ENCODE results near the gene FAM9B.

FAM9B gene

DNA sequence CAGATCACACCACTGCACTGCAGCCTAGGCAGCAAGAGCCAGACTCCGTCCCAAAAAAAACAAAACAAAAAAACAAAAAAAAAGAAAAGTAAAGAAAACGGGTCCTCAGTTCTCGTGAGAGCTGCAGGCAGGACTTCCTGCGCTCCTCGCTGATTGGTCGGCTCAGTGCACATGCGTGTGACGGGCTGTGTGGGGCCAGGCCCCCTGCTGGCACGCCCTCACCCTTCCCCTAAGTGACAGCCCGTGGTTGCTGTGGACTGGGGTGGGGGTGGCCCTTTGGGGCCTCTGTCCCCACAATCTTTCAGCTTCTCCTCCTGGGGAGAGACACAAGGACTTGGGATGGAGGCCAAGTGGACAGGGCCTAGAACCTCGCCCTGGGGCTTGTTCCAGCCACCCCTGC is at the start of gene FAM9B:
TSS of gene FAM9B (minus strand) at position 139 of the 400 bp plus-strand sequence. CDS start 1,141 bp downstream, outside the sequence.
- ATAC-seq, result no peak
- H3K27ac Mint-ChIP-seq, result no peak within 1 kb of the TSS
- no peaks in the 10 kb centered on the region for H3K27me3 Mint-ChIP-seq
- DNase-seq, result no peak
- no peak within 1 kb of the TSS for H3K4me3 Mint-ChIP-seq
- no peaks in the 10 kb centered on the region for H3K9me3 Mint-ChIP-seq
- peaks cover 8% of the 10 kb centered on the region for H3K4me1 Mint-ChIP-seq
- no peaks in the 10 kb centered on the region for H3K36me3 Mint-ChIP-seq (ENCODE audit: low read depth)

DNA sequence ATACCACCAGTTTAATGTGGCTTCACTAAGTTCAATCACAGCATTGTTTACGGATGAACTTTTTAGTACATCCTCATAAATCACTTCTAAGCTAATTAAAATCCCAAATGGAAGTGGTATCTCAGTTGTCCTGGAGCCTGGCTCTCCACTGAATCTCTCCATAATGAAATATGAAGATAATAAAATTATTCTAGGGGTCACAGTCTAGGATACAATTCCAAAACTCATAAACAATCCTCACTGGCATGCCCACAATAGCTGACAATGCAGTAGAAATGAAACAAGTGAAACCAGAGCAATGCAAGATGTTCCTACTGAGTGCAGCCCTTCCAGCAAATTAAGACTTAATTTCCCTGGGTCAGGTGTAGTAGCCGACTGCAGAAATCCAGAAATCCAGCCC is 47.3 kb upstream of the FAM9B start:
- Mint-ChIP-seq H3K4me1 (no peaks in the 10 kb centered on the region), H3K4me3 (no peak overlapping the region), H3K27me3 (peaks cover 2% of the 10 kb centered on the region), H3K9me3 (peaks cover 8% of the 10 kb centered on the region), H3K36me3 (ENCODE audit: low read depth) (no peaks in the 10 kb centered on the region), H3K27ac (no peak overlapping the region)
- ATAC-seq (no peak), DNase-seq (no peak)

DNA sequence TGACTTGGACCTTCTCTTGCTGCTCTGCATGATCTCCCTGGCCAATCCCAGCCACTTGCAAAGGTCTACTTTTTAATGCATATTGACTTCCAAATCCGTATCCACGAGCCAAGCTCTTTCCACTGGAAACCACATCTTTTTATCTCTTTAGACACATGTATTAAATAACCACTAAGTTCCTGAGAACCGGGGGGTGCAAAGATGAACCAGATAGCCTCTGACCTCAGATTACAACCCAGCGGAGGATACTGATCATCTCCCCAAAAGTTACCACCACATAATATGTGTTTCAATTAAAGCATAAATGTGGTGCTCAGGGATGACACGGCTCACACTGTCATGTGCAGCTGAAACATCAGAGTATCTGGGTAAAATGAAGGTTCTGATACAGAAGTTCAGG is 40.4 kb upstream of the FAM9B start:
- no peaks in the 10 kb centered on the region for H3K36me3 Mint-ChIP-seq (ENCODE audit: low read depth)
- ATAC-seq, result no peak
- H3K9me3 Mint-ChIP-seq, result peaks cover under 1% of the 10 kb centered on the region
- no peak overlapping the region for H3K4me3 Mint-ChIP-seq
- H3K27me3 Mint-ChIP-seq, result peaks cover 2% of the 10 kb centered on the region
- peaks cover 18% of the 10 kb centered on the region for H3K4me1 Mint-ChIP-seq
- no peak overlapping the region for H3K27ac Mint-ChIP-seq
- no peak for DNase-seq

DNA sequence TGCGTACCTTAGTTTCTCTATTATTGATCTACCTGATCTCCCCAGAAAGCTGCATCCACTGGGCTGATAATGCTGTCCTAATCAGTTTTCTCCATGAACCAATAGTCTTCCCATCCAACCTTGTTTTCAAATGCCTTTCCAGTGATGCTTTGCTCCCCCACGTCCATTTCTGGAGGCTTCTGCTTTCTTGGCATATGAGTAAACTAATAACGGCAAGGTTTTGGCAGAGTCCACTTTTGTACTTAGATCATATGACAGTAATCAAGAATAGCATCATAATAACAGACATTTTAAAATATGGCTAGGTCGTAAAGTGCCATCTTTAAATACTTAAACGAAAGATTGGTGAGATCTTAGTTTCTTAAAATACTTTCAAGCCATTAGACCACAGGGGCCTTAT is 38.4 kb upstream of the FAM9B start:
- H3K27me3 Mint-ChIP-seq, result peaks cover 2% of the 10 kb centered on the region
- peak overlapping the region; percentile 22 for H3K27ac Mint-ChIP-seq
- no peak for DNase-seq
- H3K4me1 Mint-ChIP-seq, result peaks cover 20% of the 10 kb centered on the region
- no peak for ATAC-seq
- no peak overlapping the region for H3K4me3 Mint-ChIP-seq
- H3K36me3 Mint-ChIP-seq (ENCODE audit: low read depth), result no peaks in the 10 kb centered on the region
- no peaks in the 10 kb centered on the region for H3K9me3 Mint-ChIP-seq

DNA sequence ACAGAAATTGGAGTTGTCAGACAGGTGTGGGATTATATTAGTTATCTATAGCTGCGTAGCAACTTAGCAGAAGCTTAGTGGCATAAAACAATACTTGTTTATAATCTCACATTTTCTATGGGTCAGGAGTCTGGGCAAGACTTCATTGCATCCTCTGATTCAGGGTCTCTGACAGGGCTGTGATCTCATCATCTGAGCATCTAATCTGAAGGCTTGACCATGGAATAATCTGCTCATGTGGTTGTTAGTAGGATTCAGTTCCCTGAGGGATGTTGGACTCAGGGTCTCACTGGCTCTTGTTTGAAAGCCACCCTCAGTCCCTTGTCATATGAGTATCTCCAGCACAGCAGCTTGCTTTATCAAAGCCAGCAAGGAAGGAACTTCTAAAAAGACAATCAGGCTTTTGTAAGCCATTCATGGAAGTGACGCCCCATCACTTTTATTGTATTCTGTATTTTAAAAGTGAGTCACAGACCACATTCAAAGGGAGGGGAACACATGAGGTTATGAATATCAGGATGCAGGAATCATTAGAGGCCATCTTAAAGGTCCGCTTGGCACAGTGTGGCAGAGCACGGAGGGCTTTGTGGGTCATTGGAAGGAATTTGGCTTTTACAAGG is 37.2 kb upstream of the FAM9B start:
- H3K4me3 Mint-ChIP-seq, result no peak overlapping the region
- H3K27ac Mint-ChIP-seq, result no peak overlapping the region
- no peaks in the 10 kb centered on the region for H3K36me3 Mint-ChIP-seq (ENCODE audit: low read depth)
- no peak for ATAC-seq
- peaks cover 3% of the 10 kb centered on the region for H3K27me3 Mint-ChIP-seq
- peaks cover 20% of the 10 kb centered on the region for H3K4me1 Mint-ChIP-seq
- no peak for DNase-seq
- no peaks in the 10 kb centered on the region for H3K9me3 Mint-ChIP-seq

DNA sequence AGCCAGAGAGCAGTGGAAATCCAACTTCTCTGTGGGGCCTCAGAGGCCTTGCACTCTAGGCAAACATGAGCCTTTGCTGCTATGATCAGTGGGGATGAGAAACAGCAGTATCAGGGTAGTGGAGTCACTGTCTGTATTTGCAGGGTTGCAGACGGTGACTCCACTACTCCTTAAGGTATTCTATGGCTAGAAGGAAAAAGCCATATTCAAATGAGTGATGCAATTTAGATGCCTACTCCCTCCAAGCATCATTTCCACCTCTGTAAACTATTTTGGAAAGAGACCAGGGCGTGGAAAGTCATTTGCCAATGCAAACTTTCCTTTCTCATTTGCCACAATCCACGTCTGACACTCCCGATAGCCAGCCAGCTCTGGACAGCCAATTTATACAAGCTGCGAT is 35.6 kb upstream of the FAM9B start:
- Mint-ChIP-seq H3K27ac (no peak overlapping the region), H3K4me3 (no peak overlapping the region), H3K9me3 (peaks cover 9% of the 10 kb centered on the region), H3K4me1 (peaks cover 16% of the 10 kb centered on the region), H3K36me3 (ENCODE audit: low read depth) (no peaks in the 10 kb centered on the region), H3K27me3 (peaks cover 4% of the 10 kb centered on the region)
- ATAC-seq (no peak), DNase-seq (no peak)

DNA sequence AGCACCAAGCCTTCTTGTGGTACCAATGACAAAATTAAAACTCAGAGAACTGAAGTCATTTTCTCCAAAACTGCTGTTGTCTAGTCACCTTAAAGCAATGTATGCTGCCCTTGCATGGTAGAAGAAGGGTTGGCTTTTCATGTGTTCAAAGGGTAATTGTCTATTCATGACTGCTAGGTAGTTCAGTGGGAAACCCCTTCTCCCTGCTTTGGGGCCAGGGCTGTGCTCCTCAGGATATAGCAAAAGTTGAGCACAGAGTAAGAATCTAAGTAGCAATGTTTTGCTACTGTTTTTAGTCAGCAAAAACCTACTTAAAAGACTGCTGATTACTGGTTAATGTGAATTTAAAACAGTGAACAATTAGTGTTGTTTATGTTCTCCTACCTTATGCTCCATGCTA is 30.8 kb upstream of the FAM9B start:
- H3K27ac Mint-ChIP-seq, result no peak overlapping the region
- peaks cover 2% of the 10 kb centered on the region for H3K4me1 Mint-ChIP-seq

DNA sequence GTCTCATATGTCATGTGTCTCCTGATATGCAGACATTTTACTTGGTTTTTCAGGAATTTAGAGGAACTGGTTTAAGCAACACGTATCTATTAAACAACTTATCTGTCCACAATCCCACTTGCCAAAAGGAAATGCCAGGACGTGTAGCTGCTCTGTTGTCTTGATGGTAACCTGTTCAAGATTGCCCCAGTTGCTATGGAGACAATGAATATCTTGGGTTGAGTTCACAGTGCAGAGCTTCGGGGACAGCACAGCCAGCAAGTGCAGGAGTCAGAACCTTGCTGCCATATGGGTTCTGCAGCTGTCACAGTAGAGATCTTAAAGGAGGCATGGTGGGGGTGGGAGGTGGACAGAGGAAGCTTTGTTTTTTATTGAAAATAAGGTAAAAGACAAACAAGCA is 28.7 kb upstream of the FAM9B start:
- no peaks in the 10 kb centered on the region for H3K36me3 Mint-ChIP-seq (ENCODE audit: low read depth)
- H3K4me1 Mint-ChIP-seq, result no peaks in the 10 kb centered on the region
- H3K27ac Mint-ChIP-seq, result no peak overlapping the region
- DNase-seq (no peak), ATAC-seq (no peak)
- H3K9me3 Mint-ChIP-seq, result peaks cover 9% of the 10 kb centered on the region
- no peak overlapping the region for H3K4me3 Mint-ChIP-seq
- peaks cover 3% of the 10 kb centered on the region for H3K27me3 Mint-ChIP-seq

More for the DNA sequence above, 30.8 kb upstream of the FAM9B start:
- no peak for ATAC-seq
- no peak for DNase-seq
- H3K36me3 Mint-ChIP-seq (ENCODE audit: low read depth), result no peaks in the 10 kb centered on the region
- H3K9me3 Mint-ChIP-seq, result peaks cover 9% of the 10 kb centered on the region
- H3K27me3 Mint-ChIP-seq, result peaks cover 3% of the 10 kb centered on the region
- H3K4me3 Mint-ChIP-seq, result no peak overlapping the region

DNA sequence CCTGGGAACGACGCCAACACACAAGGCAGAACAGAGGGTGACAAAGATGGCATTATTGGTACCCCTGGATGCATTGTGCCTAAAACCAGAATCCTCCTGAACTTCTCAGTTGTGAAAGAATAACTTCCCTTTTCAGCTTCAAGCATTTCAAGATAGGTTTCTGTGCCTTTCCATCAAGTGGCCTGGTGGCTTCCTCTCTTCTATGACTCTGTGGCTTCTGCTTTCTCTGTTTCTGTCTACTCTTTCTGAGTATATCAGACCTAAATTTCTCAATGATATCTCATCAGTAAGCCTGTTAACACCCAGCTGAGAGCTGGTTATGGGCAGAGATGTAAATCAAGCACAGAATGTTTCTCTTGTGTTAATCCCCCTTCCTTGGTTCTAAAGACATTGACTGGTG is 21.4 kb upstream of the FAM9B start:
- H3K27me3 Mint-ChIP-seq, result peaks cover 2% of the 10 kb centered on the region
- no peak overlapping the region for H3K27ac Mint-ChIP-seq
- H3K36me3 Mint-ChIP-seq (ENCODE audit: low read depth), result no peaks in the 10 kb centered on the region
- H3K4me3 Mint-ChIP-seq, result no peak overlapping the region
- H3K4me1 Mint-ChIP-seq, result peaks cover 4% of the 10 kb centered on the region
- H3K9me3 Mint-ChIP-seq, result no peaks in the 10 kb centered on the region
- no peak for DNase-seq
- no peak for ATAC-seq

DNA sequence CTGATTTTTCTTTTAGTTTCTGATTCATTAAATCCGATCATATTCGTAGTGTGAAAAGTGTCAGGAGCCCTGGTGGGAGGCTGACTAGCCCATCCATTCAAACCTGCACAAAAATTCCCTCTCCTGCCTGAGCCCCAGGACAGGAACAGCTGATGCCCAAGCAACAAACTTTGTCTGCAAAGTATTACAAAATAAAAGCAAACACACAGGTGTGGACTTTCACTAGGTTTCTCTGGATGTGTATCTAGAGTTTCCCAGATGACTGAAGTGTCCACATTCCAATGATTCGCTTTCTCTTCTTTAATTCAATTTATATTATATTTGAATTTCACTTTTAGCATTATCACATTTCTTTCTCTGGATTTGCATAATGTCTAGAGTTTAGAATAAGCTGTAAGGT is 18.2 kb upstream of the FAM9B start:
- Mint-ChIP-seq H3K27me3 (peaks cover 2% of the 10 kb centered on the region), H3K9me3 (no peaks in the 10 kb centered on the region), H3K4me3 (no peak overlapping the region), H3K4me1 (peaks cover 4% of the 10 kb centered on the region), H3K36me3 (ENCODE audit: low read depth) (no peaks in the 10 kb centered on the region), H3K27ac (no peak overlapping the region)
- no peak for ATAC-seq
- DNase-seq, result no peak

DNA sequence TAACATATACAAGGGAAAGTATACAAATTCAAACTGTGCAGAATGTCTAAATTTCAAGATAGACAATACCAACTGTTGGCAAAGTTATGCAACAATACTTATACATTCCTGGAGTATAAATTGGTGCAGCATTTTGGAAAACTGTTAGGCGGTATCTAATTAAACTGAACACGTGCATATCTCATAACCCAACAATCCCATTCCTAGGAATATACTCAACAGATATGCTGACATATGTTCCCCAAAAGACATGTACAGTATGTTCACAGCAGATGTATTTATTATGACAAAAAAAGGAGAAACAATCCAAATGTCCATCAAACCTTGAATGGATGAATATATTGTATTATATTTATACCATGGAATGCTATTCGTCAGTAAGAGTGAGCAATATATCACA is 16.4 kb upstream of the FAM9B start:
- no peaks in the 10 kb centered on the region for H3K9me3 Mint-ChIP-seq
- no peak overlapping the region for H3K27ac Mint-ChIP-seq
- H3K4me1 Mint-ChIP-seq, result peaks cover under 1% of the 10 kb centered on the region
- H3K27me3 Mint-ChIP-seq, result peaks cover 2% of the 10 kb centered on the region
- no peak overlapping the region for H3K4me3 Mint-ChIP-seq
- ATAC-seq (no peak), DNase-seq (no peak)
- no peaks in the 10 kb centered on the region for H3K36me3 Mint-ChIP-seq (ENCODE audit: low read depth)

DNA sequence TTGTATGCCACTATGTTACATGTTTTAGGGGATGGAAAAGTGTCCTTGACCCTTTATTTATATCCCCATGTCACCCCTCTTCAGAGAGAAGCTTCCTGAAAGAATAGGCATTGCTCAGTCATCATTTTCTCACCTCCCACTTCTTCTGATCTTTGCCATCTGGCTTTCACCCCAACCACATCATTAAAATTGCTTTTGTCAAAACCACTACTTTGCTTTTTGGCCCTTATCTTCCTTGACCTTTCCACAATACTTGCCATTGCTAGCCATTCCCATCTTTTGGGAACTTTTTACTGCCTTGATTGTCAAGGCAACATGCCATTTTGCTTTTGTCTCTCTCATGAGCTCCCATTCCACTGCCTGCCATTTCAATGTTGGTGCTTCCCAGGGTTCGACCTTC is 14.9 kb upstream of the FAM9B start:
- no peaks in the 10 kb centered on the region for H3K4me1 Mint-ChIP-seq
- H3K9me3 Mint-ChIP-seq, result no peaks in the 10 kb centered on the region
- H3K36me3 Mint-ChIP-seq (ENCODE audit: low read depth), result no peaks in the 10 kb centered on the region
- no peak for ATAC-seq
- no peak for DNase-seq
- H3K4me3 Mint-ChIP-seq, result no peak overlapping the region
- no peak overlapping the region for H3K27ac Mint-ChIP-seq
- H3K27me3 Mint-ChIP-seq, result peaks cover 2% of the 10 kb centered on the region

DNA sequence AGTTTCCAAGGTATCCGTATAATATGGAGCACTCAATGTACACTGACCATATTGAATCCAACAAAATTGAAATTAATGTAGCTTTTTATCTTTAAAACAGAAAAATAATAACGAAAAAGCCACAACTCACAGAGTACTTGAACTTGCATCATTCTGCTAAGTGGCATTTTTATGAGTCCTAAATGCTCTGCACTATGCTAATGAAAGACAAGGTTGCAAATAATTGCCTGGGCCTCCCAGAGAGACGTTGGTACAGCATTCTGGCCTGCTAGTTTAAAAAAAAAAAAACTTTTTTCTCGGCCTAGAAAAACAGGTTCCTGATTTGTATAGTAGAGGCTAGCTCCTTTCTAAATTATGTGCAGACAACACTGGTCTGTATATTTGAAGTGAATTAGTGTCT is 4.3 kb upstream of the FAM9B start:
- no peak overlapping the region for H3K27ac Mint-ChIP-seq
- ATAC-seq, result no peak

DNA sequence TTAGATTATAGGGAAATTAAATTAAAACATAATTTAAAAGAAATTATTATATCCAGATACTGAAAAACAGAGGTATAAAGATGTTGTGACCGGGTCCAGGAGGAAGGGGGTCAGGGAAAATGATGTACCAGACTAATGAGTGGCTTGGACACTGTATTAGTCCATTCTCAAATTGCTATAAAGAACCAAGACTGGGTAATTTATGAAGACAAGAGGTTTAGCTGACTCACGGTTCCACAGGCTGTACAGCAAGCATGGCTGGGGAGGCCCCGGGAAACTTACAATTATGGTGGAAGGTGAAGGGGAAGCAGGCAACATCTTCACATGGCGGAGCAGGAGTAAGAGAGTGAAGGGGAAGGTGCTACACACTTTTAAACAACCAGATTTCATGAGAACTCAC is 3.4 kb upstream of the FAM9B start:
- H3K27ac Mint-ChIP-seq, result no peak overlapping the region
- DNase-seq, result no peak
- no peaks in the 10 kb centered on the region for H3K36me3 Mint-ChIP-seq (ENCODE audit: low read depth)
- H3K4me1 Mint-ChIP-seq, result peaks cover 8% of the 10 kb centered on the region
- H3K4me3 Mint-ChIP-seq, result no peak overlapping the region
- H3K9me3 Mint-ChIP-seq, result no peaks in the 10 kb centered on the region
- H3K27me3 Mint-ChIP-seq, result no peaks in the 10 kb centered on the region
- ATAC-seq, result no peak

More for the DNA sequence above, 4.3 kb upstream of the FAM9B start:
- Mint-ChIP-seq H3K36me3 (ENCODE audit: low read depth) (no peaks in the 10 kb centered on the region), H3K4me1 (peaks cover 8% of the 10 kb centered on the region), H3K9me3 (no peaks in the 10 kb centered on the region), H3K4me3 (no peak overlapping the region), H3K27me3 (no peaks in the 10 kb centered on the region)
- no peak for DNase-seq

DNA sequence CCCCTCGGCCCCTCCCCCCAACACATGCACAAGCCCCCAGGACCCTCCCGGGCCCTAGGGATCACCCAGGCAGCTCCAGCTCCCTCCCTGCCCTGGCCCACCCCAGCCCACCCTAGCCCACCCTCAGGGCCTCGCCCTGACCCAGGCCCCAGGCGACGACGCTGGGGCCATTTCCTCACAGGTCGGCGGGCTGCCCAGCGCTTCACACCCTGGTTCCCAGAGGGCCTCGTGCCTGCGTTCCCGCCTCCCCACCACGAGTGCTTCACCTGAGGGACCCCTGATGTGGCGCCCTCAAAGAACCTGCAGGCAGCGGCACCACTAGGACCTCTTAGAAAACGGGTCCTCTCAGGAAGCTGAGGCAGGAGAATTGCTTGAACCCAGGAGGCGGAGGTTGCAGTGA is 341 bp downstream of the FAM9B start:
- Mint-ChIP-seq H3K36me3 (ENCODE audit: low read depth) (no peaks in the 10 kb centered on the region), H3K9me3 (no peaks in the 10 kb centered on the region), H3K4me1 (peaks cover 8% of the 10 kb centered on the region), H3K27me3 (no peaks in the 10 kb centered on the region), H3K27ac (no peak overlapping the region), H3K4me3 (no peak overlapping the region)
- DNase-seq, result no peak
- no peak for ATAC-seq

DNA sequence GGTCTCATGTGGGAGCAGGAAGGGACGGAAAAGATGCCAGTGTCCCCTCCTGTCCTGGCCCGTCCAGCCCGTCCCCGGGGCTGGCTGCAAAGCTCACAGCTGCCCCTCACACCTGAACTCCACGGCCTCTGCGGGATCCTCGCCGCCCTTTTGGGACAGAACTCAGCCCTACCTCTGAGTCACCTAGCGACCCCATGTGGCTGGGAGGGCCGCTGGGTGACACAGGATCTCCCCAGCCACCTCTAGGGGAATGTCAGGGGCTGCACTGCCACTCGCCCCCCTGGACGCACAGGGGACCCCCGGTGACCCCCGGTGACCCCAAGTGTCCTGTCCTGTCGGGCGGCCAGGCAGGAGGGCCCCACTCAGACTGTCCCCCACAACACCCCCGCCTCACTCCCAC is 748 bp downstream of the FAM9B start:
- Mint-ChIP-seq H3K27me3 (no peaks in the 10 kb centered on the region), H3K9me3 (no peaks in the 10 kb centered on the region), H3K27ac (no peak overlapping the region), H3K4me3 (no peak overlapping the region), H3K36me3 (ENCODE audit: low read depth) (no peaks in the 10 kb centered on the region), H3K4me1 (peaks cover 8% of the 10 kb centered on the region)
- DNase-seq (no peak), ATAC-seq (no peak)
